Transverse colon (tissue), 4 donors: ENCODE data around the gene OBSL1. TPM values are rescaled to one million over a fixed set of nuclear protein-coding genes. Genes with fewer than 3 reads are reported as not detected.

ENCODE experiments used
- DNase-seq: peaks from one replicate; pipeline ENCODE4 v3.0.0-alpha.2; 2019
- H3K27ac ChIP-seq, 4 donors: fragments of 200-600 bp; sonication (generic); 2 replicates each; pipeline ENCODE4 v1.5.1; 2016 to 2018; ENCODE audit warnings: inconsistent platforms in 4 of 4
- H3K27me3 ChIP-seq: fragments of 200-600 bp; sonication (generic); 2 replicates; pipeline ENCODE4 v1.5.1; 2017; ENCODE audit warnings: inconsistent platforms
- H3K36me3 ChIP-seq, 4 donors: fragments of 200-600 bp; sonication (generic); 2 replicates each; pipeline ENCODE4 v1.5.1; 2017 to 2019; ENCODE audit warnings: inconsistent platforms in 4 of 4
- H3K4me1 ChIP-seq, 4 donors: fragments of 200-600 bp; sonication (generic); 2 replicates each; pipeline ENCODE4 v1.5.1; 2017 to 2020; ENCODE audit warnings: inconsistent platforms in 4 of 4
- H3K4me3 ChIP-seq, 4 donors: fragments of 200-600 bp; sonication (generic); 1 replicate in 1 of 4; 2 replicates in 3 of 4; pipeline versions ENCODE4 v1.5.1 to v1.6.1; 2017 to 2019; ENCODE audit warnings: inconsistent platforms in 4 of 4
- H3K9me3 ChIP-seq, 2 donors: fragments of 200-600 bp; sonication (generic); 2 replicates each; pipeline ENCODE4 v1.5.1; 2017 to 2019; ENCODE audit warnings: inconsistent platforms in 2 of 2
- CTCF ChIP-seq, 5 experiments: fragments of 200-600 bp in 3 of 5; fragments of 450-650 bp in 2 of 5; sonication (generic) in 3 of 5; IDR thresholded peaks; 1 replicate in 2 of 5; 2 replicates in 3 of 5; pipeline ENCODE4 v1.5.1; 2016 to 2017; ENCODE audit warnings: antibody characterized with exemption in 5 of 5, inconsistent platforms in 3 of 5, mild to moderate bottlenecking in 2 of 5, moderate library complexity in 1 of 5
- EP300 ChIP-seq: sonication (generic); formaldehyde crosslinking; IDR thresholded peaks from one replicate; pipeline ENCODE4 v1.6.1; 2017; ENCODE audit warnings: antibody characterized with exemption, low read depth
- POLR2A ChIP-seq: fragments of 450-650 bp; IDR thresholded peaks from one replicate; pipeline ENCODE4 v1.6.1; 2016; ENCODE audit warnings: antibody characterized with exemption, mild to moderate bottlenecking, moderate library complexity
- POLR2AphosphoS5 ChIP-seq, 3 donors: sonication (generic); formaldehyde crosslinking; IDR thresholded peaks; one replicate each; pipeline ENCODE4 v1.6.1; 2016; ENCODE audit warnings: antibody characterized with exemption in 3 of 3
- WGBS, 2 donors: methylation state at CpG; one replicate each; pipeline ENCODE4 v1.1.5; 2018; ENCODE audit warnings: low coverage in 1 of 2; 5-methylcytosine and 5-hydroxymethylcytosine counted together
- in situ Hi-C, 4 donors: fragments of 200-750 bp; cut with MboI; loops; one replicate each; pipeline versions ENCODE4 v1.15.0 to v1.15.1; 2017; ENCODE audit warnings: low sequenced_read_pairs in 3 of 4, low pct_ligation_motif_present in 1 of 4, low pct_unique_long_range_greater_than_20kb in 1 of 4
- intact Hi-C: fragments of 100-400 bp; cut with DNase I; formaldehyde crosslinking; loops from one replicate; pipeline ENCODE4 v1.15.1; 2023; ENCODE audit warnings: low total_unique reads
- total RNA-seq, 4 donors: library from RNA; depleted of rRNA; stranded (reverse); fragments of >200 nt; gene quantifications; one replicate each; pipeline ENCODE4 v1.1.0, GENCODE V29; 2016

OBSL1 gene
- total RNA-seq, 4 donors from 2014 or later: 18.1 to 57.2 (median 19.0) TPM

GRCh38 chr2:219538504-219538951 lies 32.8 kb downstream of the OBSL1 start:
- TF ChIP-seq POLR2A: no peak
- TF ChIP-seq POLR2AphosphoS5 (IDR thresholded peaks at IDR 0.05): no peak
- no peak for TF ChIP-seq CTCF (IDR thresholded peaks at IDR 0.05)
- no peak for TF ChIP-seq EP300
- Histone ChIP-seq H3K9me3 (no peaks in the 10 kb centered on the region), H3K27me3 (no peaks in the 10 kb centered on the region), H3K4me1 (peaks cover 11 to 21% (median 15%) of the 10 kb centered on the region in 4 donors), H3K27ac (no peak overlapping the region), H3K4me3 (no peak overlapping the region), H3K36me3 (peaks cover 0 to 4% (median 0%) of the 10 kb centered on the region in 4 donors)
- in situ Hi-C loops: loop anchor here in 2 of 4 donors (10.0 kb wide), 2 partner anchors 96 to 106 kb away; no protein-coding TSS in a partner anchor
- no peak for DNase-seq
- intact Hi-C loops: no loop called here
- 69% methylated on average over 6 of the region's 6 CpGs; no CpG with 5 or more reads in 1 of the 2 donors for WGBS, 2 donors

GRCh38 chr2:219537657-219538488 lies 33.5 kb downstream of the OBSL1 start:
- H3K4me1 ChIP-seq: peaks cover 11 to 16% (median 13%) of the 10 kb centered on the region in 4 donors
- in situ Hi-C loops: loop anchor here in 2 of 4 donors (10.0 kb wide), 2 partner anchors 97 to 107 kb away; no protein-coding TSS in a partner anchor
- H3K9me3 ChIP-seq: no peaks in the 10 kb centered on the region
- no peak for DNase-seq
- no peak overlapping the region for H3K4me3 ChIP-seq
- WGBS, 2 donors: 41% methylated on average over 13 of the region's 15 CpGs; no CpG with 5 or more reads in 1 of the 2 donors
- intact Hi-C loops: no loop called here
- H3K36me3 ChIP-seq: peaks cover 0 to 4% (median 0%) of the 10 kb centered on the region in 4 donors
- H3K27ac ChIP-seq: no peak overlapping the region
- TF ChIP-seq POLR2A: no peak
- no peak for TF ChIP-seq CTCF (IDR thresholded peaks at IDR 0.05)
- no peak for TF ChIP-seq POLR2AphosphoS5 (IDR thresholded peaks at IDR 0.05)
- TF ChIP-seq EP300: no peak
- H3K27me3 ChIP-seq: no peaks in the 10 kb centered on the region

GRCh38 chr2:219536967-219537366 lies 34.4 kb downstream of the OBSL1 start:
- intact Hi-C loops: no loop called here
- in situ Hi-C loops: loop anchor here in 2 of 4 donors (10.0 kb wide), 2 partner anchors 98 to 108 kb away; no protein-coding TSS in a partner anchor
- 59% methylated on average over 8 of the region's 9 CpGs; no CpG with 5 or more reads in 1 of the 2 donors for WGBS, 2 donors

More at GRCh38 chr2:219536967-219537366, 34.4 kb downstream of the OBSL1 start:
- no peak overlapping the region for H3K27ac ChIP-seq
- no peak for DNase-seq
- TF ChIP-seq CTCF (IDR thresholded peaks at IDR 0.05): no peak
- no peak for TF ChIP-seq POLR2A
- TF ChIP-seq EP300: no peak
- TF ChIP-seq POLR2AphosphoS5 (IDR thresholded peaks at IDR 0.05): no peak
- H3K4me3 ChIP-seq: no peak overlapping the region
- H3K27me3 ChIP-seq: peaks cover 3% of the 10 kb centered on the region
- H3K9me3 ChIP-seq: no peaks in the 10 kb centered on the region
- peaks cover 2 to 7% (median 6%) of the 10 kb centered on the region in 4 donors for H3K4me1 ChIP-seq
- H3K36me3 ChIP-seq: peaks cover 0 to 4% (median 0%) of the 10 kb centered on the region in 4 donors
